HEK293T (cell line): ENCODE measurements around the gene GNG13.

Source experiments
- CTCF ChIA-PET: fragments of 350-600 bp; formaldehyde crosslinking; extraction: SDS; loops from one replicate; lab custom pipeline; 2021; ENCODE audit warnings: antibody characterized with exemption, inconsistent platforms; lab: Yijun Ruan, JAX
- POLR2A ChIA-PET: fragments of 350-600 bp; formaldehyde crosslinking; extraction: SDS; loops from one replicate; lab custom pipeline; 2020; ENCODE audit warnings: antibody characterized with exemption, inconsistent platforms; lab: Yijun Ruan, JAX
- DNase-seq: peaks from one replicate; pipeline ENCODE4 v3.0.0; 2012; ENCODE audit warnings: mixed read lengths; ENCODE audit errors: extremely low spot score
- ARNT ChIP-seq: fragments of 450-650 bp; IDR thresholded peaks from 2 replicates; pipeline ENCODE4 v1.6.1; 2017; ENCODE audit warnings: mild to moderate bottlenecking
- BHLHE40 ChIP-seq: fragments of 450-650 bp; IDR thresholded peaks from 2 replicates; pipeline ENCODE4 v1.6.1; 2016; ENCODE audit warnings: mild to moderate bottlenecking, moderate library complexity, borderline replicate concordance
- CTBP1 ChIP-seq: fragments of 450-650 bp; IDR thresholded peaks from 2 replicates; pipeline ENCODE4 v1.6.1; 2016; ENCODE audit warnings: borderline replicate concordance
- ELF4 ChIP-seq: fragments of 450-650 bp; IDR thresholded peaks from 2 replicates; pipeline ENCODE4 v1.6.1; 2017; ENCODE audit warnings: antibody characterized with exemption
- FOXA1 ChIP-seq: fragments of 450-650 bp; IDR thresholded peaks from 2 replicates; pipeline ENCODE4 v1.6.1; 2016; ENCODE audit warnings: mild to moderate bottlenecking
- FOXK2 ChIP-seq: fragments of 450-650 bp; IDR thresholded peaks from 2 replicates; pipeline ENCODE4 v1.6.1; 2016; ENCODE audit warnings: mild to moderate bottlenecking
- FOXM1 ChIP-seq: fragments of 450-650 bp; IDR thresholded peaks from 2 replicates; pipeline ENCODE4 v1.6.1; 2017; ENCODE audit warnings: mild to moderate bottlenecking, borderline replicate concordance
- HDGF ChIP-seq: fragments of 450-650 bp; IDR thresholded peaks from 2 replicates; pipeline ENCODE4 v1.6.1; 2017; ENCODE audit warnings: antibody characterized with exemption, borderline replicate concordance
- L3MBTL2 ChIP-seq: fragments of 450-650 bp; conservative IDR thresholded peaks from 2 replicates; pipeline ENCODE4 v1.6.1; 2016; ENCODE audit warnings: mild to moderate bottlenecking
- LEF1 ChIP-seq: fragments of 450-650 bp; IDR thresholded peaks from 2 replicates; pipeline ENCODE4 v1.6.1; 2017; ENCODE audit warnings: mild to moderate bottlenecking, borderline replicate concordance
- NFRKB ChIP-seq: fragments of 450-650 bp; IDR thresholded peaks from 2 replicates; pipeline ENCODE4 v1.6.1; 2016; ENCODE audit warnings: mild to moderate bottlenecking, moderate library complexity
- SP1 ChIP-seq: fragments of 450-650 bp; IDR thresholded peaks from 2 replicates; pipeline ENCODE4 v1.6.1; 2017
- SUZ12 ChIP-seq: fragments of 450-650 bp; IDR thresholded peaks from 2 replicates; pipeline ENCODE4 v1.6.1; 2016; ENCODE audit warnings: mild to moderate bottlenecking
- TARDBP ChIP-seq: fragments of 450-650 bp; IDR thresholded peaks from 2 replicates; pipeline ENCODE4 v1.6.1; 2016
- ZNF384 ChIP-seq: fragments of 450-650 bp; IDR thresholded peaks from 2 replicates; pipeline ENCODE4 v1.6.1; 2016
- TF ChIP-seq, protein P1 (sequence below): fragments of 450-650 bp; IDR thresholded peaks from 2 replicates; pipeline ENCODE4 v1.6.1; 2016

Gene GNG13

DNA sequence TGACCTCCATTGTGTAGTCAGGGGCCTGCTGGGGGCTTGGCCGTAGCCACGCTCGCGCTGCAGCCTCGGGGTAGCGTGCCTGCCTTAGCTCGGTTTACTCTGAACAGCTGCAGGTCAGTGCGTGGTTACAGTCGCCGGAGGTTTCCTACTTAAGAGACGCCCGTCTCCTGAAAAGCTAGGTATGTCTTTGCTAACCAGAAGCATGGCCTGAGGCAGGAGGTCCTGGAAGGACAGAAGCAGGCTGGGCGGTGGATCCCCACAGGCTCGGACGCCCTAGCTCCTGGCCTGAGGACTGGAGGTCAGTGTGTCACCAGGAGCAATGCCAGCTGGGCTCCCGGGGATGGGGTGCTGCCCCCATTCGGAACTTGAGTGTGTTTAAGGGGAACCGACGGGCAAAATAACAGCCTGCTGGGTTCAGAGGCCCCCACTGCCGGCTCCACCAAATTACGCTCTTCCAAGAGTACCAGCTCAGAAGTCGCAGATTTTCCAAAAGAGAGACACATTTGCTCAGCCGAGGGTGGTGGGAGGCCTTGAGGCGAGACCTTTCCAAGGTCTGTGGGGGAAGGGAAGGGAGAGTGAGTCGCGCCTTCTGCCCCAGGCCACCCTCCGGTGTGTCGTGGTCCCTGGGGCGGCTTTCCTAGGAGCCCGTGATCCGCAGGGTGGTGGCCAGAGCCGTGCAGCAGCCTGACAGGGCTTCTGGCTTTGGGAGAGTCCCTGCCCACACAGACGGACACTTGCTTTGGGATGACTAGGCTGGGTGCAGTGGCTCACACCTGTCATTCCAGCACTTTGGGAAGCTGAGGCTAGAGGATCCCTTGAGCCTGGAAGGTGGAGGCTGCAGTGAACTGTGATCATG, 3.9 kb upstream of the GNG13 start:
- TF ChIP-seq, protein P1, sequence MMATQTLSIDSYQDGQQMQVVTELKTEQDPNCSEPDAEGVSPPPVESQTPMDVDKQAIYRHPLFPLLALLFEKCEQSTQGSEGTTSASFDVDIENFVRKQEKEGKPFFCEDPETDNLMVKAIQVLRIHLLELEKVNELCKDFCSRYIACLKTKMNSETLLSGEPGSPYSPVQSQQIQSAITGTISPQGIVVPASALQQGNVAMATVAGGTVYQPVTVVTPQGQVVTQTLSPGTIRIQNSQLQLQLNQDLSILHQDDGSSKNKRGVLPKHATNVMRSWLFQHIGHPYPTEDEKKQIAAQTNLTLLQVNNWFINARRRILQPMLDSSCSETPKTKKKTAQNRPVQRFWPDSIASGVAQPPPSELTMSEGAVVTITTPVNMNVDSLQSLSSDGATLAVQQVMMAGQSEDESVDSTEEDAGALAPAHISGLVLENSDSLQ: no peak
- ChIA-PET POLR2A (interaction anchor here (1.0 to 1.9 kb wide), 3 partner anchors 9 to 16 kb away, joined by 3 to 9 read pairs (median 5); partner anchors contain the start of genes CHTF18 and RPUSD1), CTCF (interaction anchor here (1.1 to 1.3 kb wide), 2 partner anchors 83 to 85 kb away, joined by 4 read pairs; partner anchors contain the start of gene ANTKMT)
- no peak for DNase-seq

DNA sequence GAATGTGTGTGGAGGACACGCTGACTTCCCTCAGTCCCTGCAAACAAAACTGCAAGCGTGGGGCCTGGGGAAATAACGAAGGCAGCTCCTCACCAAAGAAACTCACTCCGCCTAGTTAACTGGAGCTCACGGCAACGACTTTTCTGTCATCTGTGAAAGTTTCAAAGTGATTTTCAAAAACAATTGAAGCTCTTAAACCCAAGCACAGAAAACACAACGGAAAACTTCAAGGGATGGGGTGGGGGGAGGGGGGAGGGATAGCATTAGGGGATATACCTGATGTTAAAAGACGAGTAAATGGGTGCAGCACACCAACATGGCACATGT, 3.2 kb upstream of the GNG13 start:
- TF ChIP-seq ARNT (no peak), ZNF384 (no peak), CTBP1 (no peak), BHLHE40 (no peak), LEF1 (no peak), FOXM1 (no peak), NFRKB (no peak), FOXA1 (no peak), HDGF (no peak)
- DNase-seq: no peak
- ChIA-PET POLR2A (interaction anchor here (1.0 to 1.9 kb wide), 3 partner anchors 8 to 15 kb away, joined by 3 to 9 read pairs (median 5); partner anchors contain the start of genes CHTF18 and RPUSD1), CTCF (interaction anchor here (1.1 kb wide), 1 partner anchor 82 kb away, joined by 4 read pairs; the partner anchor contains the start of gene ANTKMT)

DNA sequence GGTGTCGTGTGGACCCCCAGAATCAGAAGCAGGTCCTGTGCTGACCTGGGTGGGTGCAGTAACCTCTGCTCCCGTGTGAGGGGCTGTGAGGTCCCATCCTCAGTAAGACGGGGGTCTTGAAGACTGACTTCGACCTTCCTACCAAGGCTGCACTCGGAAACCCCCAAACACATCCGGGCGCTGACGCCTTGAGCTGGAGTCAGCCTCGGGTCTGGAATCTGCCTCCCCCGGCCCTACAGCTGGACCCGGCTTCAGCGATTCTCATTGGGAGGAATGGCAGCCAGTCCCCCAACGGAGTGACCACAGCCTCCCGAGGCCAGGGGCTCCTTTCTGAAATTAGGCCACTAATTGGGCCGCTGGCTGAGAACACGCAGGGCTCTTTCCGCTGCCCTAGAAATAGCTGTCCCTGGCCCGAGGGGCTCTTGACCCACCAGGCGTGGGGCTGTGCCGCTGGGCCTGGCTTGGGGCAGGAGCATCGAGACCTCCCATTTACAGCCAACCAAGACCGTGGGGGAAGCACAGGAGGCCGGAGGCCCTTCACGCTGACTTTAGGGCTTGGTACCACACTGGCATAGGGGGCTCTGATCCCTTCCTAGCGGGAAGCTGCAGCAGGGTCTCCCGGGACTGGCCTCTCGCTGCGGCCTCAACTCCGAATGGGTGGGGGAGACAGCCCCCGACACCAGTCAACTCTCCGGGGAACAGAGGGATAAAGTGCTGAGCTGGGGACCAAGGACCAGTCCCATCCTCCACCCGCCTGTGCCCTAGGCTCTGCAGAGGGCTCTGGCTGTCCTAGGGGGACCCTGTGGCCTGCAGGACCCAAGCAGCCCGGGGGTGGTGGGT, 2.6 kb upstream of the GNG13 start:
- POLR2A ChIA-PET: interaction anchor here (1.0 to 1.9 kb wide), 2 partner anchors 13 to 14 kb away, joined by 3 to 9 read pairs; partner anchors contain the start of genes CHTF18 and RPUSD1
- CTCF ChIA-PET: interaction anchor here (1.1 kb wide), 1 partner anchor 82 kb away, joined by 4 read pairs; the partner anchor contains the start of gene ANTKMT
- no peak for DNase-seq
- TF ChIP-seq L3MBTL2 (no peak), FOXK2 (no peak), NFRKB (no peak), TARDBP (no peak), BHLHE40 (no peak), FOXM1 (no peak), ZNF384 (no peak), CTBP1 (no peak), SP1 (no peak), LEF1 (no peak)

DNA sequence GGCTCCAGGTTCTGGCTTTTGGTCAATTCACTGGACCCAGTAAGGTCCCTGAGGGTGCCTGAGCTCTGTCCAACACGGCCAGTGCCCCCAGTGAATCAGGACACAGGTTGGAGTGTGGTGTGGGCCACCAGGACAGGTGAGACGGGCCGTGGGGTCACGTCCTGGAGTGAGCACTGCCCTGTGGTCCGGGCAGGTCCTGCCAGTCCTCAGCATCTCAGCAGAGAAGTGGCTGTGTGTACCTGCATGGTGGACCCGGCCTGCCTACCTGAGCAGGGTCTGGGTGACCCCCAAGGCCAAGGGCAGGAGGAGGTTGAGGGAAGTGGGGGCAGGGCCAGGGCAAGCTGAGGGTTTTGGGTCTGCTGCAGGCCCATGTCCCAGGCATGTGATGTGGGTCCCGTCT, 1.9 kb upstream of the GNG13 start:
- DNase-seq: no peak
- ChIA-PET CTCF (no interaction called here), POLR2A (interaction anchor here (1.9 to 3.8 kb wide), 2 partner anchors 14 kb away, joined by 9 to 31 read pairs; partner anchors contain the start of genes CHTF18 and RPUSD1)
- TF ChIP-seq ELF4 (no peak), FOXA1 (no peak), ZNF384 (no peak), SP1 (no peak), ARNT (no peak), FOXK2 (no peak), SUZ12 (no peak), HDGF (no peak), FOXM1 (no peak), TARDBP (no peak), NFRKB (no peak), LEF1 (no peak), BHLHE40 (no peak), L3MBTL2 (no peak)
- TF ChIP-seq, protein P1: no peak

DNA sequence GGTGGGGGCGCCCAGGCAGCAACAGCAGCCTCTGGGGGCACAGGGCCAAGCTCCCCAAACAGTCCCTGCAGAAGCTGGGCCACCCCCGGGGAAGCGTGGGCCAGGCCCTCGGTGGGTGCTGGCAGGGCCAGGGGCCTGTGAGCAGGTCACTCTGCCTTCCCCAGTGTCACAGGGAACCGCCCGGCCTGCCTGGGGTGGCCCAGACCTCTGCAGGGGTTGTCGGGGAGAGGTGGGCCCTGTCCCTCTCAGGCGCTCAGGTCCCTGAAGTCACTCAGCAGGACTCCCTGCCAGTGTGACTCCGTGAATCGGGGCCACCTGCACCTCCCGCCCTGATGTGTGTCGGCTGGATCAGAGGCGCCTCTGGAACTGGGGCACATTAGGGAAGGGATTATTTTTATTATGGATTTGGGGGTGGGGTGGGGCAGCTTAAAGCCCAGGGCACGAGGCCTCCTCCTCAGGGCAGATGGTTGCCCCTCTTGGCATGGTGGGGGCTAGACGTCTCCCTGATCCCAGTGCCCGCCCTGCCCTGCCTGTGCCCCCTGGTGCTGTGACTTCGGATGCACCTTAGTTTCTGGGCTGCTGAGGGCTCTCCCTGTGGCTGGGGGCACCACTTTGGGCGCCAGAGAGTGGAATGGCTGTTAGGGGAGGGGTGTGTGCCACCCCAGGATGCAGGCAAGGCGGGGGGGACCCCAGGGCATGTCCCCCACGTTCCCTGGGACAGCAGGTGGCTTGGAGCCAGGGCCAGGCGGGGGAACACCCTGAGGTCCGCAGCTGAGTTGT, 1.2 kb upstream of the GNG13 start:
- no peak for TF ChIP-seq LEF1
- TF ChIP-seq ELF4: no peak
- no peak for TF ChIP-seq SUZ12
- TF ChIP-seq BHLHE40: no peak
- TF ChIP-seq ARNT: no peak
- no peak for TF ChIP-seq CTBP1
- TF ChIP-seq, protein P1: no peak
- no peak for TF ChIP-seq ZNF384
- no peak for TF ChIP-seq L3MBTL2
- POLR2A ChIA-PET: interaction anchor here (3.8 kb wide), 1 partner anchor 14 kb away, joined by 31 read pairs; the partner anchor contains the start of genes CHTF18 and RPUSD1
- CTCF ChIA-PET: no interaction called here
- no peak for DNase-seq
